ENCODE measurements around the gene HHAT. TPM values are rescaled to one million over a fixed set of nuclear protein-coding genes. Genes with fewer than 3 reads are reported as not detected.

The HHAT gene
- total RNA-seq (2022; extraction: Qiagen RNA extraction; ENCODE audit: low read depth), result 1.6 to 2.3 TPM (median 1.7 TPM) in 5 replicates

GRCh38 chr1:210328746-210329503 lies at the start of gene HHAT:
HHAT (plus strand) TSS chr1:210328902; CDS start chr1:210348976, 20,074 bp downstream.

Other genes with a start within 250 kb of the HHAT start
- 0.59 to 2.1 TPM (median 0.84 TPM) in 5 replicates for gene SERTAD4, start 96.1 kb upstream of the HHAT start, total RNA-seq (2022; extraction: Qiagen RNA extraction; ENCODE audit: low read depth)